GM18511 (cell line): Measurements from ENCODE around the gene RBM38.
"Not testable (repeated sequence)": the region's sequence is repeated elsewhere in the genome, so short reads cannot be mapped to it uniquely, and the experiment has no call there.

Experiments used
- ATAC-seq: cut with Tn5 transposase; IDR thresholded peaks from one replicate; pipeline ENCODE4 v1.9.1; 2021; ENCODE audit warnings: mild to moderate bottlenecking, moderate library complexity; ENCODE audit not compliant: unreplicated experiment

Gene RBM38

GRCh38 chr20:57416296-57417022 lies 25.3 kb downstream of the RBM38 start:
- no peak for ATAC-seq

- ATAC-seq, result no peak
Measured at GRCh38 chr20:57417051-57417689, 26.0 kb downstream of the RBM38 start.

DNA sequence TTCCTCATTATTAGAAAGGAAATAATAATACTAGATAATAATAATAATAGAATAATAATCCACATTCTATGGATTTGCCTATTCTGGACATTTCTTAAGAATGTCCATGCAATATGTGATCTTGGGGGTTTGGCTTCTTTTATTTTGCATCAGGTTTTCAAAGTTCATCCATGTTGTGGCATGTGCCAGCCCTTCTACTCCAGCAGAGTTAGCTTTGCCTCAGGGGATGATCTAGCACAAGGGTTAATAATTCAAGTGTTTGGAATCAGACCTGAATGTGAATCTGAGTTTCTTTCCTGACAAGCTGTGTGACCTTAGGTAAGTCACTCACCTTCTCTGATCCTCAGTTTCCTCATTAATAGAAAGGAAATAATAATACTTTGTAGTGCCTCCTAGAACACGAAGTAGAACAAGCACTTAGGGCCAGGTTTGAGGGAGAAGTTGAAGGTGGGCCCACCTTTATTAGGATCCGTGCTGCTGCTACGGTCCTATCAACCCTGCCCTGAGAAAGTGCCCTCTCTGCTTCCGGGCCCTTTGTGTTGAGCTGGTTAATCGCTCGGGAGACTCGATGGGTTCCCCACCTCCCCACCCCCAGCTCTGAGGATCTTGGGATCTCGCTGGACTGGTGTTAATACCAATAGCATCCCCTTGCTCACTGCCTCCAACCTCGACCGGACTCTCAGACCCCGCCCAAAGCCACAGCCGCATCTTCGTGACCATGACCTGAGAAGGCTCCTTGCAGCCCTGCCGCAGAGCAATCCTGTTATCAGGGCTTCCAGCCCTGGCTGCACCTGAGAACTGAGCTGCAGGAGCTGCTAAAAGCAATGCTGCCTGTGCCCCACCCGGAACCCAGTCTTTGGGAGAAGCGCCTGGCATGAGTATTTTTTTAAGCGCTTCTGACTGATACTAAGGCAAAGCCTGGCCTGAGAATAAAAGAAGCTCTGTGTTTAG lies 26.9 kb downstream of the RBM38 start:
- ATAC-seq, result no peak

DNA sequence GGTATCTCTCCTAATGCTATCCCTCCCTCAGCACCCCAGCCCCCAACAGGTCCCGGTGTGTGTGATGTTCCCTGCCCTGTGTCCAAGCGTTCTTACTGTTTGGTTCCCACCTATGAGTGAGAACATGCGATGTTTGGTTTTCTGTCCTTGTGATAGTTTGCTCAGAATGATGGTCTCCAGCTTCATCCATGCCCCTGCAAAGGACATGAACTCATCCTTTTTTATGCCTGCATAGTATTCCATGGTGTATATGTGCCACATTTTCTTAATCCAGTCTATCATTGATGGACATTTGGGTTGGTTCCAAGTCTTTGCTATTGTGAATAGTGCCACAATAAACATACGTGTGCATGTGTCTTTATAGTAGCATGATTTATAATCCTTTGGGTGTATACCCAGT lies 28.3 kb downstream of the RBM38 start:
- not testable (repeated sequence) for ATAC-seq

DNA sequence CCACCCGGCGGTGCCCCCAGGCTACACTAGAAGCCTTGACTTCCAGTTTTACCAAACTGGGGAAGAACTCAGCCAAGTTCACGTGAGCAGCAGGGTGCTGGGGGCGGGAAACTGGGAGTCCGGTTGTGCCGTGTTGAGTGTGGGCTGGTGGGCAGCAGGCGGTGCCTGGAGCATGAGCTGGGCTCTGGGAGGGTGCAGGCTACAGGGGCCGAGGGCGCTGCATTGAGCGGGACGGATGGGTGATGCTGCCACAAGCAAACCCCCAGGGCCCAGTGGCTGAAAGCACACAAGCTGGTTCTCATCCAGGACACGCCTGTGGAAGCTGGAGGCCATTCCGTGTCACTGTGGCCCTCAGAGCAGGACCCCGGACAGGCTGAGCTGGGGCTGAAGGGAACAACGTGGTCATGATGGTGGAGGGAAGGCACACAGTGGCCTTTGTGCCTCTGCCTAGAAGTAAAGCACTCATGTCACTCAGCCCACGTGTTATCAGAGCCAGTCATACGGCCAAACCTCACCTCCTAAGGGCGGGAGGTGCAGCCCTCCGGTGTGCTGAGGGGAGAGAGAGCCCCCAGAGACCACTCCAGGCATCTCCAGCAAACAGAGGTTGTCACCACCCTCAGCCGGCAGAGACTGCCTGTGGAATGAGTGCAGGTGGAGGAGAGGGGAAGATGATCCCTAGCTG lies 29.5 kb downstream of the RBM38 start:
- no peak for ATAC-seq

DNA sequence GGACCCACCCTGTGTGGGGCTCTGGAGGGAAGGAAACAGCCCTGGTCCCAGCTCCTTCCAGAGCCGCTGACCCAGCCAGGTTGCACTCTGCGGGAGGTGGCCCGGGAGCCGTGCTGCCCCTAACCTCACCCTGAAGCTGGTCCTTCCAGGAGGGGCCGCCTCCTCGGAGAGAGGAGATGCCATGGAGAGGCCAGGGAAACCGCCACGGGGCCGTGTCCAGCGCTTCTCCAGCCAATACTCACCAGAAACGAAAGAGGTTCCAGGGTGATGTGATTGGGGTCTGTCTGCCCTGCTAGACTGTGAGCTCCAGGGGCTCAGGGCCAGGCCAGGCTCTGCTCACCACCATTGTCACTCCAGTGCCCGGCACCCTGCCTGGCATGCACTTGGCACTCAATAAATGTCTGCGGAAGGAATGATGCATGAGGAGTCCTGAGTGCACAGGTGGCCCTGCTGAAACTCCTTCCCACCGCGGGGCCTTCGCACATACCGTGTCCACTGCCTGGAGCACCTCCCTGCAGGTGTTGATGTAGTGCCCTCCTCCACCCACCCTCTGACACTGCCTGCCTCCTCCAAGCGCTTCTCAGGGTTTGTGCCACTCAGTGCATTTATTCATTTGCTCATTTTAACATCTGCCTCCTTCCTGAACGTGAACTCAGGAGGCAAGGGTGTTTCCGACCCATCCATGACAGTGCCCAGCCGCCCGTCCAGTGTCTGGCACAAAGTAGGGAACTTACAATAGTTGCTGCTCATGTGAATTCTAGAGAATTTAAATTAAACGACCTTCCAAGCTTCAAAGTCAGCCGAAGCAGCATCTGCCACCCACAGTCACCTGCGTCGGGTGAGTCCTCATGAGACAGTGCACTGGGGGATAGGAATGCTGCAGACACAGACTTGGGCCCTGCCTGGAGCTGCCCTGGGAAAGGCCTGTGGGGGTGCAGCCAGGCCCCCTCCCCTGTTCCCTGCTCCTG lies 30.3 kb downstream of the RBM38 start:
- no peak for ATAC-seq

- no peak for ATAC-seq
Measured at GRCh38 chr20:57422254-57422653, 31.1 kb downstream of the RBM38 start.

DNA sequence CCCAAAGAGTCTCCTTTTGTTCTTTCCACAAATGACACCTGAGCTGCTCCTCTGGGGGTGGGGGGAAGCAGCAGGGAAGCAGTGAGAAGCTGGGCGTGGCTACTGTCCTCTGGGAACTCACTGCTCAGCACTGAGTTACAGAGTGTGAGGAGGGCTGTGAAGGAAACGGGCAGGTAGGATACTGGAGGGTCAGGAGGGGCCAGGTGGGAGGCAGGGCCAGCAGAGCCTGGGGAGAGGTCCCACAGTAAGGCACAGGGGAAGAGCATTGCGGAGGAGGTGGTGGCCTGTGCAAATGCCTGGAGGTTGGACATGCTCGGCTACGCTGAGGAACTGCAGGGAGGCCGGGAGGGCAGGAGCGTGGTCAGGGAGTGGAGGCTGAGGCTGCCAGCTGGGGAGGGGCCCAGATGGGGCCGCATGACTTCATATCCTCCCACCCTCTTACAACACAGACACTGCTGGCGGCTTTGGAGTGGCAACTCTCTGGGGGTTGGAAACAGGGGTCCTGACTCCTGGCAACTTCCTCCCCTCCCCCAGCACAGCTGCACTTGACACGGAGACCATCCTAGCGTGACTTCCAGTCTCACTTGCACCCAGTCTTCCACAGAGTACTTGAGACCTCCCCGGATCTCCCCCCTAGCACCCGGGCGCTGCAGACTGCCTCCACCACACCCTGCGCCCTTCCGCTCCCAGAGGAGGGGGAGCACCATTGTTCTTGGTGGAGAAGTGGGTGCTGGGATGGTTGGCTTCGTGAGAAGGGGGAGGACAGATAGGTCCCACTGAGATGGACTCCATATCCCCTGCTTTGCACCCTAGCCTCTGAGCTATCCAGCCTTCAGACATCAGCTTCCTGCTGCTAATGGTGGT lies 34.2 kb downstream of the RBM38 start:
- ATAC-seq, result no peak

DNA sequence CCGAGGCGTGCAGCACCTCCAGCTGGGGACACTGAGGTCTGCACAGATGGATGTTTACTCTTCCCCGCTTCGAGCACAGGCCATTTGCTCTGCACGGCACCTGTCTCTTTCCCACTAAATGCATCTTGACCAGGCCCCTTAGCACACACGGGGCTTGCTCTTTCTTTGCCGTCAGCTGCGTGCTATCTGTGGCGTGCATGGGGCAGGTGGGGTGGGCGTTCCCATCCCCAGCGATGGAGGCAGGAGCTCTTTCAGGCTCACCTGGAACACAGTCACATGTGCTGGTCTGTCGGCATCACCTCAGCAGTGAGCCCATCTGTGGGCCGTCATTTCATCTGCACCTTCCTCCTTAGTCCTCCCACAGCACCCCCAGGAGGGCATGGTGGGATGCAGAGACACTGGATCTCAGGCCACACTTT lies 35.1 kb downstream of the RBM38 start:
- ATAC-seq, result no peak

- ATAC-seq, result no peak
Measured at GRCh38 chr20:57426831-57427230, 35.6 kb downstream of the RBM38 start.

DNA sequence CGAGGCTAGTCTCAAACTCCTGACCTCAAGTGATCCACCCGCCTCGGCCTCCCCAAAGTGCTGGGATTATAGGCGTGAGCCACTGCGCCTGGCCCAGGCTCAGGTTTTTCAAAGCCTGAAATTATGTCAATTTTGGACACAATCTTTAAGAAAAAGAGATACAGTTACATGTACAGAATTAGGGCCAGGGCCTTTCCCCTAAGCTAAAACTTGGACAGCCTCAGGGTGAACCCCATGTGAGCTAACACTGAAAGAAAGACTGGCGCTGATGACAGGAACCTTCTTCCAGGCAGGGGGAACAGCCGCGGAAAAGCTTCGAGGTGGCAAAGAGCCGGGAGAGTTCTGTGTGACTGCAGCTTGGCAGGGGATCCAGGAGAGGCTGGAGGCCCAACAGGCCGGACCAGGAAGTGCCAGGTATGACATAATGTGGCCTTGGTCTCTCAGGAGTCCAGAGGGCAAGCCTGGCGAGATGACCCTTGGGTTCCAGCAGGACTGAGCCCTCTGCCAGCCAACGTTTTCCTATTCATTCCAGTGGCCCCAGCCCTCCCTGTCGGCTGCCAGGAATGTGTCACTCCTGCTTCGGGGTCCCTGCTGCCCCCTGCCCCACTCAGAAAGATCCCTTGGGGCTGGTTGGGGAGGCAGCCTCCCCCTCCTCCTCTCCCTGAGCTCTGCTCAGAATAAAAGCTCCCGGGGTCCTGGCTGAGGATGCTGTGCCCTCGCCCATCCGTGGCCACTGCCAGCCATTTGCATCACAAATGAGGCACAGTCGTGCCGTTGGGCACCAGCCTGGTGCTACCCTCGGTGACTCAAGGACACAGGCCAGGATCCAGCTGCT lies 37.3 kb downstream of the RBM38 start:
- no peak for ATAC-seq

DNA sequence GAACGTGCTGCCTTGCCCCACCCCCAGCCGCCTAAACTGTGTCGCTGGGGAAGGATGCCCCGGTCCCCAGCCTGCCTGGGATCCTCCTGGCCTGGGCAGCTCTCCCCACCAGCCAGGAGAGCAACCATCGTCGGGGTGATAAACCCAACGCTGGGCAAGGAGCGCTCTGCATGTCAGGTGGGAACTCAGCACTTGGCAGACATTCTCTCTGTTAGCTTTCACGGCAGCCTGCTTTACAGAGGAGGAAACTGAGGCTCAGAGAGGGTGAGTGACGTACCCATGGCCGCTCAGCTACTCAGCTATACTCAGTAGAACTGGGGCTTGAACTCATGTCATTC lies 37.9 kb downstream of the RBM38 start:
- ATAC-seq, result no peak

GRCh38 chr20:57429580-57430200 lies 38.5 kb downstream of the RBM38 start:
- no peak for ATAC-seq

GRCh38 chr20:57430201-57430596 lies 39.0 kb downstream of the RBM38 start:
- ATAC-seq, result not testable (repeated sequence)

GRCh38 chr20:57431539-57431835 lies 40.3 kb downstream of the RBM38 start:
- no peak for ATAC-seq

DNA sequence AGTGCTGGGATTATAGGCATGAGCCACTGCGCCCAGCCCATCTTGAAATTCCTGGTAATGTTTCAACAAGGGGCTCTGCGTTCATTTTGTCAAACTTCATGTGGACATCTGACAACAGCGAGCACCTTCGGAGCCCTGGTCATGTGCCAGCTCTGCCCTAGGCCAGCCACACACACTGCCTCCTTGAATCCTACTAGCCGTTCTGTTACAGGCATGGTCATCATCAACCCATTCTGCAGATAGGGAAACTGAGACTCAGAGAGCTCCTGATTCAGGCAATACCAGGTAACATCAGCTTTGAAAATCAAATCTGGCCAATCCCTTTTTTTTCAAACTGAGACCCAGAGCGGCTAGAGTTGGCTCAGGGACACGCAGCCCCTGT lies 41.3 kb downstream of the RBM38 start:
- ATAC-seq, result no peak

DNA sequence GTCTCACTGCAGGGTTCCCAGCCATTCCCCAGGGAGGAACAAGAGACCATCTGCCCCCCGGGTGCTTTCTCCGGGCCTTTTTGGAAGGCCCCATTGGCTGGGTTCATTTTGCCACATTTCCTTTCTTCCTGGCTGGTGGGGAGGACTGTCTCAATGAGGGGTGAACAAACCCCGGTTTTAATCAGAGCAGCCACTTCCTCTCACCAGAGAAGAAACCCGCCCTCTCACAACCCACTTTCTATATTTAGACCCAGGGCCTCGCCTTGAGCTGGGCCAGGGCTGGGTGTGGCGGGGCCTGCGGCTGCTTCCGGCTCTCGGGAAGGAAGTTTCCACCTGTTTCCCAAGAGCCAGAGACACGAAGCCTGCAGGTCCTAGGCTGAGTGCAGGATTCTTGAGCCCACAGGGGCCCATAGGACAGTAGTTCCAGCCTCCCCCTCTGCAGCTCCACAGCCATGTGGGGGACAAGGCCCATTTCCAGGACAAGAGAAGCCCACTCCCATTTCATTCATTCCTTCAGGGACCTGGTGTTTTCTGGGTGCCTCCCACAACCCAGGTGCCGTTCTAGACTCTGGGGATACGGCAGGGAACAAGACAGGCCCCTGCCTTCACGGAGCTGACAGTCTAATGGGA lies 41.8 kb downstream of the RBM38 start:
- ATAC-seq, result peak; percentile 97
